GM12874 (cell line): ENCODE data around the gene ADARB1.

Experiments used
- CTCF ChIP-seq: IDR thresholded peaks from 2 replicates; pipeline ENCODE4 v1.5.1; 2011; ENCODE audit warnings: low read depth, mild to moderate bottlenecking, control low read depth, low read length, moderate library complexity; ENCODE audit not compliant: insufficient read depth

Gene ADARB1

GRCh38 chr21:45054227-45054926 lies 20.0 kb upstream of the ADARB1 start:
- TF ChIP-seq CTCF: no peak

GRCh38 chr21:45054927-45055612 lies 19.3 kb upstream of the ADARB1 start:
- TF ChIP-seq CTCF: no peak

GRCh38 chr21:45055861-45056260 lies 18.5 kb upstream of the ADARB1 start:
- no peak for TF ChIP-seq CTCF

GRCh38 chr21:45056296-45056904 lies 18.0 kb upstream of the ADARB1 start:
- no peak for TF ChIP-seq CTCF

- TF ChIP-seq CTCF: no peak
Observed at GRCh38 chr21:45056917-45057560, 17.3 kb upstream of the ADARB1 start.

GRCh38 chr21:45057886-45058285 lies 16.5 kb upstream of the ADARB1 start:
- TF ChIP-seq CTCF: no peak

- no peak for TF ChIP-seq CTCF
Observed at GRCh38 chr21:45059121-45059520, 15.3 kb upstream of the ADARB1 start.
